ENCODE data around the gene MLLT10.

GRCh38 chr10:21655236-21655635 lies 121.2 kb downstream of the MLLT10 start:
- no peak for TF ChIP-seq POLR2A (IDR thresholded peaks at IDR 0.05; ENCODE audit: low read depth, low read length)
- TF ChIP-seq POLR2AphosphoS5 (IDR thresholded peaks at IDR 0.05; ENCODE audit: low read depth, low read length), result no peak
